GM19328 (cell line): ENCODE measurements around the gene TFB2M.
A peak's percentile ranks its signal among the peaks of the same experiment; 100 is the strongest.

Source experiments
- ATAC-seq: cut with Tn5 transposase; IDR thresholded peaks from one replicate; pipeline ENCODE4 v1.9.1; 2021; ENCODE audit warnings: mild to moderate bottlenecking, moderate library complexity; ENCODE audit not compliant: unreplicated experiment

TFB2M gene

GRCh38 chr1:246513619-246514343, 52.3 kb downstream of the TFB2M start:
- no peak for ATAC-seq

- no peak for ATAC-seq
Measured at GRCh38 chr1:246513041-246513440, 53.0 kb downstream of the TFB2M start.

GRCh38 chr1:246512635-246513034, 53.4 kb downstream of the TFB2M start:
- ATAC-seq: no peak

GRCh38 chr1:246512230-246512629, 53.8 kb downstream of the TFB2M start:
- ATAC-seq: no peak

- no peak for ATAC-seq
Measured at GRCh38 chr1:246511203-246511602, 54.9 kb downstream of the TFB2M start.

GRCh38 chr1:246510147-246511030, 55.7 kb downstream of the TFB2M start:
- ATAC-seq: no peak

- ATAC-seq: no peak
Measured at GRCh38 chr1:246508897-246509688, 57.0 kb downstream of the TFB2M start.

GRCh38 chr1:246506674-246507481, 59.2 kb downstream of the TFB2M start, which contains the start of gene SMYD3:
TSS of gene SMYD3 (minus strand) at chr1:246507279.
- ATAC-seq: peak; percentile 88

- peak; percentile 7 for ATAC-seq
Measured at GRCh38 chr1:246506367-246506673, 59.7 kb downstream of the TFB2M start.

GRCh38 chr1:246503341-246503740, 62.7 kb downstream of the TFB2M start:
- no peak for ATAC-seq

- ATAC-seq: no peak
Measured at GRCh38 chr1:246497331-246497915, 68.6 kb downstream of the TFB2M start.

- ATAC-seq: no peak
Measured at GRCh38 chr1:246492611-246493245, 73.3 kb downstream of the TFB2M start.

- no peak for ATAC-seq
Measured at GRCh38 chr1:246491551-246492053, 74.5 kb downstream of the TFB2M start.
